T-helper 17 cell (primary cell): ENCODE measurements around the gene KCNK13. TPM values are rescaled to one million over a fixed set of nuclear protein-coding genes. Genes with fewer than 3 reads are reported as not detected.

ENCODE experiments used
- ATAC-seq: fragments of 150-1000 bp; cut with Tn5 transposase; 2 replicates; pipeline ENCODE4 v1.10.0; 2021; ENCODE audit warnings: mild to moderate bottlenecking, moderate library complexity
- DNase-seq, 3 donors: peaks; one replicate each; pipeline versions ENCODE4 v3.0.0 to v3.0.0-alpha.2; 2020 to 2021
- H3K9me3 ChIP-seq: one replicate; pipeline ENCODE4 v1.7.0; 2013; ENCODE audit warnings: low read length, mild to moderate bottlenecking; ENCODE audit not compliant: control insufficient read depth, poor library complexity, severe bottlenecking
- H3K27ac Mint-ChIP-seq: one replicate; pipeline ENCODE4 v1.8.0; 2022; ENCODE audit warnings: mild to moderate bottlenecking, moderate library complexity, mixed read lengths
- H3K27me3 Mint-ChIP-seq: one replicate; pipeline ENCODE4 v1.8.0; 2022; ENCODE audit warnings: mixed read lengths
- H3K36me3 Mint-ChIP-seq: one replicate; pipeline ENCODE4 v1.8.0; 2022; ENCODE audit warnings: low read depth, mixed read lengths
- H3K4me1 Mint-ChIP-seq: one replicate; pipeline ENCODE4 v1.8.0; 2022; ENCODE audit warnings: mild to moderate bottlenecking, mixed read lengths
- H3K4me3 Mint-ChIP-seq: one replicate; pipeline ENCODE4 v1.8.0; 2022; ENCODE audit warnings: mild to moderate bottlenecking, moderate library complexity, mixed read lengths
- total RNA-seq, 4 donors: library from RNA in 2 of 4; stranded (reverse) in 2 of 4; gene quantifications; one replicate each; pipeline ENCODE4 v1.2.3 and lab custom pipeline; 2022 to 2026

Gene KCNK13
- total RNA-seq, 2 donors from 2014 or later, result 0.21 TPM; not detected in 1

GRCh38 chr14:90168425-90169105 is 106.8 kb downstream of the KCNK13 start:
- H3K4me3 Mint-ChIP-seq, result no peak overlapping the region
- no peak overlapping the region for H3K27ac Mint-ChIP-seq
- no peak for ATAC-seq
- no peaks in the 10 kb centered on the region for H3K36me3 Mint-ChIP-seq
- H3K27me3 Mint-ChIP-seq, result peaks cover 38% of the 10 kb centered on the region
- no peaks in the 10 kb centered on the region for H3K9me3 ChIP-seq
- DNase-seq, result no peak
- H3K4me1 Mint-ChIP-seq, result no peaks in the 10 kb centered on the region

GRCh38 chr14:90175631-90176030 is 113.8 kb downstream of the KCNK13 start:
- no peaks in the 10 kb centered on the region for H3K36me3 Mint-ChIP-seq
- no peak overlapping the region for H3K4me3 Mint-ChIP-seq
- H3K27ac Mint-ChIP-seq, result no peak overlapping the region
- no peak for ATAC-seq
- no peaks in the 10 kb centered on the region for H3K9me3 ChIP-seq
- H3K27me3 Mint-ChIP-seq, result peaks cover 13% of the 10 kb centered on the region
- no peak for DNase-seq
- no peaks in the 10 kb centered on the region for H3K4me1 Mint-ChIP-seq

- no peak for ATAC-seq
- no peaks in the 10 kb centered on the region for H3K9me3 ChIP-seq
- Mint-ChIP-seq H3K27me3 (peaks cover 12% of the 10 kb centered on the region), H3K27ac (no peak overlapping the region), H3K36me3 (no peaks in the 10 kb centered on the region), H3K4me1 (no peaks in the 10 kb centered on the region), H3K4me3 (no peak overlapping the region)
- DNase-seq, result no peak
Observed at GRCh38 chr14:90177539-90178189, 115.9 kb downstream of the KCNK13 start.

- H3K27me3 Mint-ChIP-seq, result peaks cover 26% of the 10 kb centered on the region
- ATAC-seq, result no peak
- H3K27ac Mint-ChIP-seq, result no peak overlapping the region
- no peak overlapping the region for H3K4me3 Mint-ChIP-seq
- no peaks in the 10 kb centered on the region for H3K9me3 ChIP-seq
- DNase-seq, result no peak
- H3K4me1 Mint-ChIP-seq, result no peaks in the 10 kb centered on the region
- no peaks in the 10 kb centered on the region for H3K36me3 Mint-ChIP-seq
Observed at GRCh38 chr14:90179357-90179756, 117.6 kb downstream of the KCNK13 start.

GRCh38 chr14:90179809-90180779 is 118.3 kb downstream of the KCNK13 start:
- Mint-ChIP-seq H3K4me3 (no peak overlapping the region), H3K27ac (no peak overlapping the region), H3K4me1 (no peaks in the 10 kb centered on the region), H3K27me3 (peaks cover 30% of the 10 kb centered on the region), H3K36me3 (no peaks in the 10 kb centered on the region)
- no peak for ATAC-seq
- no peaks in the 10 kb centered on the region for H3K9me3 ChIP-seq
- no peak for DNase-seq

- H3K4me3 Mint-ChIP-seq, result no peak overlapping the region
- peaks cover 30% of the 10 kb centered on the region for H3K27me3 Mint-ChIP-seq
- H3K9me3 ChIP-seq, result no peaks in the 10 kb centered on the region
- ATAC-seq (no peak), DNase-seq (no peak)
- no peaks in the 10 kb centered on the region for H3K4me1 Mint-ChIP-seq
- H3K27ac Mint-ChIP-seq, result no peak overlapping the region
- H3K36me3 Mint-ChIP-seq, result no peaks in the 10 kb centered on the region
Observed at GRCh38 chr14:90184094-90184493, 122.3 kb downstream of the KCNK13 start.

- H3K36me3 Mint-ChIP-seq, result no peaks in the 10 kb centered on the region
- ATAC-seq (no peak), DNase-seq (no peak)
- H3K4me3 Mint-ChIP-seq, result no peak overlapping the region
- no peaks in the 10 kb centered on the region for H3K4me1 Mint-ChIP-seq
- no peaks in the 10 kb centered on the region for H3K9me3 ChIP-seq
- no peak overlapping the region for H3K27ac Mint-ChIP-seq
- H3K27me3 Mint-ChIP-seq, result peaks cover 30% of the 10 kb centered on the region
Observed at GRCh38 chr14:90184571-90185266, 122.9 kb downstream of the KCNK13 start.

GRCh38 chr14:90188588-90188987 is 126.8 kb downstream of the KCNK13 start:
- Mint-ChIP-seq H3K4me1 (no peaks in the 10 kb centered on the region), H3K27ac (no peak overlapping the region), H3K4me3 (no peak overlapping the region), H3K27me3 (peaks cover 28% of the 10 kb centered on the region), H3K36me3 (no peaks in the 10 kb centered on the region)
- H3K9me3 ChIP-seq, result no peaks in the 10 kb centered on the region
- no peak for ATAC-seq
- no peak for DNase-seq

GRCh38 chr14:90191154-90191553 is 129.4 kb downstream of the KCNK13 start:
- H3K9me3 ChIP-seq, result no peaks in the 10 kb centered on the region
- H3K27me3 Mint-ChIP-seq, result peaks cover 39% of the 10 kb centered on the region
- H3K4me1 Mint-ChIP-seq, result peaks cover 2% of the 10 kb centered on the region
- no peaks in the 10 kb centered on the region for H3K36me3 Mint-ChIP-seq
- no peak for DNase-seq
- no peak overlapping the region for H3K27ac Mint-ChIP-seq
- no peak for ATAC-seq
- H3K4me3 Mint-ChIP-seq, result no peak overlapping the region

- Mint-ChIP-seq H3K27ac (no peak overlapping the region), H3K4me3 (no peak overlapping the region), H3K4me1 (peaks cover 2% of the 10 kb centered on the region), H3K27me3 (peaks cover 40% of the 10 kb centered on the region), H3K36me3 (no peaks in the 10 kb centered on the region)
- ATAC-seq (no peak), DNase-seq (no peak)
- no peaks in the 10 kb centered on the region for H3K9me3 ChIP-seq
Observed at GRCh38 chr14:90191585-90191984, 129.8 kb downstream of the KCNK13 start.

GRCh38 chr14:90193925-90194324 is 132.1 kb downstream of the KCNK13 start:
- H3K36me3 Mint-ChIP-seq, result no peaks in the 10 kb centered on the region
- peak overlapping the region; percentile 29 for H3K27ac Mint-ChIP-seq
- no peaks in the 10 kb centered on the region for H3K9me3 ChIP-seq
- peaks cover 53% of the 10 kb centered on the region for H3K27me3 Mint-ChIP-seq
- H3K4me3 Mint-ChIP-seq, result no peak overlapping the region
- no peak for ATAC-seq
- no peak for DNase-seq
- H3K4me1 Mint-ChIP-seq, result peaks cover 2% of the 10 kb centered on the region

GRCh38 chr14:90194706-90195105 is 132.9 kb downstream of the KCNK13 start:
- Mint-ChIP-seq H3K27me3 (peaks cover 56% of the 10 kb centered on the region), H3K27ac (no peak overlapping the region), H3K36me3 (no peaks in the 10 kb centered on the region), H3K4me3 (no peak overlapping the region), H3K4me1 (peaks cover 2% of the 10 kb centered on the region)
- no peaks in the 10 kb centered on the region for H3K9me3 ChIP-seq
- no peak for DNase-seq
- ATAC-seq, result no peak
